ENCODE results near the gene KTN1. TPM values are rescaled to one million over a fixed set of nuclear protein-coding genes. Genes with fewer than 3 reads are reported as not detected.

Gene KTN1
- 10 to 100 TPM; 81.6 to 83.5 TPM for total RNA-seq
- total RNA-seq, result 235 to 550 reads per million in 2 donors

- H3K9me3 ChIP-seq (ENCODE audit: control insufficient read depth, low read length, poor library complexity, severe bottlenecking), result no peaks in the 10 kb centered on the region
- ATAC-seq, result peak; percentile 91
- DNase-seq, result peak; percentile 79 to 86 (median 81)
- H3K4me1 Mint-ChIP-seq, result peaks cover 20% of the 10 kb centered on the region
- H3K36me3 Mint-ChIP-seq (ENCODE audit: low read depth), result no peaks in the 10 kb centered on the region
- H3K27me3 Mint-ChIP-seq, result no peaks in the 10 kb centered on the region
- H3K4me3 Mint-ChIP-seq, result peak within 1 kb of the TSS; percentile 94
- peak within 1 kb of the TSS; percentile 94 for H3K27ac Mint-ChIP-seq
These were observed at the start of gene KTN1 for GRCh38 chr14:55579724-55580469. TSS of gene KTN1 (plus strand) at chr14:55580207. CDS start at chr14:55612049, 31,842 bp downstream.

- H3K27ac Mint-ChIP-seq, result no peak overlapping the region
- H3K27me3 Mint-ChIP-seq, result peaks cover 11% of the 10 kb centered on the region
- no peak overlapping the region for H3K4me3 Mint-ChIP-seq
- ATAC-seq, result no peak
- peaks cover 4% of the 10 kb centered on the region for H3K36me3 Mint-ChIP-seq (ENCODE audit: low read depth)
- no peaks in the 10 kb centered on the region for H3K9me3 ChIP-seq (ENCODE audit: control insufficient read depth, low read length, poor library complexity, severe bottlenecking)
- H3K4me1 Mint-ChIP-seq, result peaks cover 2% of the 10 kb centered on the region
- DNase-seq, result no peak
These were observed 49.5 kb upstream of the KTN1 start for GRCh38 chr14:55530464-55530863.

GRCh38 chr14:55532645-55533344 is 47.2 kb upstream of the KTN1 start:
- H3K9me3 ChIP-seq (ENCODE audit: control insufficient read depth, low read length, poor library complexity, severe bottlenecking), result no peaks in the 10 kb centered on the region
- DNase-seq (no peak), ATAC-seq (no peak)
- H3K27me3 Mint-ChIP-seq, result peaks cover 11% of the 10 kb centered on the region
- H3K27ac Mint-ChIP-seq, result no peak overlapping the region
- no peak overlapping the region for H3K4me3 Mint-ChIP-seq
- peaks cover 2% of the 10 kb centered on the region for H3K4me1 Mint-ChIP-seq
- H3K36me3 Mint-ChIP-seq (ENCODE audit: low read depth), result peaks cover 4% of the 10 kb centered on the region

GRCh38 chr14:55533960-55534359 is 46.0 kb upstream of the KTN1 start:
- no peak overlapping the region for H3K27ac Mint-ChIP-seq
- peaks cover 4% of the 10 kb centered on the region for H3K36me3 Mint-ChIP-seq (ENCODE audit: low read depth)
- ATAC-seq (no peak), DNase-seq (no peak)
- no peak overlapping the region for H3K4me3 Mint-ChIP-seq
- peaks cover 2% of the 10 kb centered on the region for H3K4me1 Mint-ChIP-seq
- no peaks in the 10 kb centered on the region for H3K9me3 ChIP-seq (ENCODE audit: control insufficient read depth, low read length, poor library complexity, severe bottlenecking)
- peaks cover 7% of the 10 kb centered on the region for H3K27me3 Mint-ChIP-seq

- Mint-ChIP-seq H3K27me3 (peaks cover 2% of the 10 kb centered on the region), H3K4me1 (no peaks in the 10 kb centered on the region), H3K27ac (no peak overlapping the region), H3K36me3 (ENCODE audit: low read depth) (peaks cover 1% of the 10 kb centered on the region), H3K4me3 (no peak overlapping the region)
- ATAC-seq (no peak), DNase-seq (no peak)
- H3K9me3 ChIP-seq (ENCODE audit: control insufficient read depth, low read length, poor library complexity, severe bottlenecking), result no peaks in the 10 kb centered on the region
These were observed 44.3 kb upstream of the KTN1 start for GRCh38 chr14:55535516-55536203.

GRCh38 chr14:55536204-55536708 is 43.8 kb upstream of the KTN1 start:
- H3K27me3 Mint-ChIP-seq, result no peaks in the 10 kb centered on the region
- H3K36me3 Mint-ChIP-seq (ENCODE audit: low read depth), result no peaks in the 10 kb centered on the region

GRCh38 chr14:55537782-55538181 is 42.2 kb upstream of the KTN1 start:
- no peak overlapping the region for H3K4me3 Mint-ChIP-seq
- H3K36me3 Mint-ChIP-seq (ENCODE audit: low read depth), result no peaks in the 10 kb centered on the region
- no peaks in the 10 kb centered on the region for H3K9me3 ChIP-seq (ENCODE audit: control insufficient read depth, low read length, poor library complexity, severe bottlenecking)
- DNase-seq, result no peak
- H3K27me3 Mint-ChIP-seq, result peaks cover 4% of the 10 kb centered on the region
- H3K27ac Mint-ChIP-seq, result no peak overlapping the region
- peaks cover 6% of the 10 kb centered on the region for H3K4me1 Mint-ChIP-seq
- ATAC-seq, result no peak

More at GRCh38 chr14:55536204-55536708, 43.8 kb upstream of the KTN1 start:
- DNase-seq (no peak), ATAC-seq (no peak)
- Mint-ChIP-seq H3K4me1 (no peaks in the 10 kb centered on the region), H3K4me3 (no peak overlapping the region), H3K27ac (no peak overlapping the region)
- H3K9me3 ChIP-seq (ENCODE audit: control insufficient read depth, low read length, poor library complexity, severe bottlenecking), result no peaks in the 10 kb centered on the region

GRCh38 chr14:55539975-55540374 is 40.0 kb upstream of the KTN1 start:
- H3K36me3 Mint-ChIP-seq (ENCODE audit: low read depth), result peaks cover 3% of the 10 kb centered on the region
- no peak overlapping the region for H3K4me3 Mint-ChIP-seq
- no peaks in the 10 kb centered on the region for H3K9me3 ChIP-seq (ENCODE audit: control insufficient read depth, low read length, poor library complexity, severe bottlenecking)
- peaks cover 9% of the 10 kb centered on the region for H3K4me1 Mint-ChIP-seq
- DNase-seq (no peak), ATAC-seq (no peak)
- H3K27me3 Mint-ChIP-seq, result peaks cover 4% of the 10 kb centered on the region
- no peak overlapping the region for H3K27ac Mint-ChIP-seq

GRCh38 chr14:55540847-55541773 is 38.9 kb upstream of the KTN1 start:
- no peak overlapping the region for H3K4me3 Mint-ChIP-seq
- no peak for DNase-seq
- H3K4me1 Mint-ChIP-seq, result peaks cover 9% of the 10 kb centered on the region
- ATAC-seq, result no peak
- H3K9me3 ChIP-seq (ENCODE audit: control insufficient read depth, low read length, poor library complexity, severe bottlenecking), result no peaks in the 10 kb centered on the region
- H3K27ac Mint-ChIP-seq, result no peak overlapping the region
- peaks cover 3% of the 10 kb centered on the region for H3K36me3 Mint-ChIP-seq (ENCODE audit: low read depth)
- H3K27me3 Mint-ChIP-seq, result peaks cover 4% of the 10 kb centered on the region

GRCh38 chr14:55545779-55546178 is 34.2 kb upstream of the KTN1 start:
- ATAC-seq (no peak), DNase-seq (no peak)
- no peaks in the 10 kb centered on the region for H3K9me3 ChIP-seq (ENCODE audit: control insufficient read depth, low read length, poor library complexity, severe bottlenecking)
- H3K4me3 Mint-ChIP-seq, result no peak overlapping the region
- H3K27ac Mint-ChIP-seq, result no peak overlapping the region
- peaks cover 3% of the 10 kb centered on the region for H3K36me3 Mint-ChIP-seq (ENCODE audit: low read depth)
- H3K27me3 Mint-ChIP-seq, result peaks cover 4% of the 10 kb centered on the region
- H3K4me1 Mint-ChIP-seq, result peaks cover 12% of the 10 kb centered on the region

- H3K27me3 Mint-ChIP-seq, result peaks cover 4% of the 10 kb centered on the region
- H3K4me1 Mint-ChIP-seq, result peaks cover 12% of the 10 kb centered on the region
- no peak overlapping the region for H3K4me3 Mint-ChIP-seq
- no peaks in the 10 kb centered on the region for H3K9me3 ChIP-seq (ENCODE audit: control insufficient read depth, low read length, poor library complexity, severe bottlenecking)
- H3K27ac Mint-ChIP-seq, result no peak overlapping the region
- DNase-seq, result no peak
- H3K36me3 Mint-ChIP-seq (ENCODE audit: low read depth), result peaks cover 3% of the 10 kb centered on the region
- ATAC-seq, result no peak
These were observed 33.7 kb upstream of the KTN1 start for GRCh38 chr14:55546212-55546874.

All from T-helper 17 cell (primary cell).